Skin of body (tissue), 2 donors: ENCODE data around the gene IFITM1. TPM values are rescaled to one million over a fixed set of nuclear protein-coding genes. Genes with fewer than 3 reads are reported as not detected.
"Not testable (repeated sequence)": the region's sequence is repeated elsewhere in the genome, so short reads cannot be mapped to it uniquely, and the experiment has no call there.

ENCODE experiments used
- DNase-seq: peaks from one replicate; lab custom pipeline; 2025; lab: John Stamatoyannopoulos, UW
- total RNA-seq: library from RNA; depleted of rRNA; stranded (reverse); fragments of >200 nt; gene quantifications from one replicate; pipeline ENCODE4 v1.2.3, GENCODE V29; 2014

Gene IFITM1
- total RNA-seq, result 17.0 TPM

DNA sequence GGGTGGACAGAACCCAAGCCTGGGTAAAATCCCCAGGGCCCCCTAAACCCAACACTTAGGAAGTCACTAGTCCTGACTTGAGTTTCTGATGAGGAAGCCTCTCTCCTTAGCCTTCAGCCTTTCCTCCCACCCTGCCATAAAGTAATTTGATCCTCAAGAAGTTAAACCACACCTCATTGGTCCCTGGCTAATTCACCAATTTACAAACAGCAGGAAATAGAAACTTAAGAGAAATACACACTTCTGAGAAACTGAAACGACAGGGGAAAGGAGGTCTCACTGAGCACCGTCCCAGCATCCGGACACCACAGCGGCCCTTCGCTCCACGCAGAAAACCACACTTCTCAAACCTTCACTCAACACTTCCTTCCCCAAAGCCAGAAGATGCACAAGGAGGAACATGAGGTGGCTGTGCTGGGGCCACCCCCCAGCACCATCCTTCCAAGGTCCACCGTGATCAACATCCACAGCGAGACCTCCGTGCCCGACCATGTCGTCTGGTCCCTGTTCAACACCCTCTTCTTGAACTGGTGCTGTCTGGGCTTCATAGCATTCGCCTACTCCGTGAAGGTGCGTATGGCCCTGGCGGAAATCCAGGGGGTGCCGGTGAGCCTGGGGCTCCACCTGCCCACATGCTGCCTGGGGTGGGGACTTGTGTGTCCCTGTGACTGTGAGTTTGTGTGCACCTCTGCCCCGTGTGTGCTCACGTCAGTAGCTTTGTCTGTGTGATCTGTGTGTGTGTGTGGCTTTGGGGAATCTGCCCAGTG, at the start of gene IFITM1:
TSS of gene IFITM1 (plus strand) at position 254 of the 767 bp plus-strand sequence. CDS start at position 385, 131 bp downstream.
- peak; percentile 86 for DNase-seq

DNA sequence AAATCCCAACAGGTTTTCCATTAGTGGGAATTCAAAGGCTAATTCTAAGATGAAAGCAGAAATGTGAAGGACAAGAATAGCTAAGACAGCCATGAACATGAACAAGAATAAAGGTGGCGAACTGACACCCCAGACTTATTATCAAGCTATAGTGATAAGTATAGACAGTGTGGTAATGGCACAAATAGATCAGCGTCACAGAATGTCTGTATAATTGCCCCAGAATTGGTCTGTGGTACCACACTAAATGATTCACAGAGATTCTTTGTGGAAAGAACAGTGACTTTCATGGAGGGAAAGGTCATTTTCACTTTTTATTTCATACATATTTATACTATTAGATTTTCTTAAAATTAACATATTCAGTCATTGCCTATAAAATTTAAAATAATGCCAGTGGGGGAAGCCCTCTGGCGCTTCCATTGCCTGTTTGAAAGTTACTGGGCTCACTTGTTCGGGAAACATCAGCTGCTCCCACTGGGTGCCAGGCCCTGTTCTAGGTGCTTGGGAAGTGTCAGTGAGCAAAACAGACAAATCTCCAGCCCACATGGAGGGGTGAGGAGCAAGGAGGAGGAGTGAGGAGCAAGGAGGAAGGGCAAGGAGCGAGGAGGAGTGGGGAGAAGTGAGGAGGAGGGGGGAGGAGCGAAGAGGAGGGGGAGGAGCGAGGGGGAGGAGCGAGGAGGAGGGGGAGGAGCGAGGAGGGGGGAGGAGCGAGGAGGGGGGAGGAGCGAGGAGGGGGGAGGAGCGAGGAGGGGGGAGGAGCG, 47.0 kb upstream of the IFITM1 start:
- DNase-seq, result no peak

DNA sequence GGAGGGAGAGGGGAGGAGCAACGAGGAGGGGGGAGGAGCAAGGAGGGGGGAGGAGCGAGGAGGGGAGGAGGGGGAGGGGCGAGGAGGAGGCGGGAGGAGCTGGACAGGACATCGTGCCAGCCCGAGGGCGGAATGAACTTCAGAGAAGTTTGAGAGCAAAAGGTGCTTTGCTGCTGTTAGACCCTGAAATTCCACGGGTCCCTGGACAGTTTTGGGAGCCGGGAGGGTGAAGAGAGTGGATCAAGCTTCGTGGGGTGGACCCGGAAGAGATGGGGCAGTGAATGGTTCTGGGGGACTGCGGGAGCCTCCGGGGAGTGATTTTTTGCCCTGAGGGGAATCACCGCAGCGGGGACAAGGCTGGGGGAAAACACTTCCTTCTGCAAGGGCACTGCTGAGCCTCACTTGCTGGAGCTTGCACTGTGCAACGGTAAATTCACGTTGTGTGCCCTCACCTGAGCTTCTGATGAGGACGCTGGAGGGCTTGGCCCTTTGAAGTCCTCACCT, 46.3 kb upstream of the IFITM1 start:
- no peak for DNase-seq

DNA sequence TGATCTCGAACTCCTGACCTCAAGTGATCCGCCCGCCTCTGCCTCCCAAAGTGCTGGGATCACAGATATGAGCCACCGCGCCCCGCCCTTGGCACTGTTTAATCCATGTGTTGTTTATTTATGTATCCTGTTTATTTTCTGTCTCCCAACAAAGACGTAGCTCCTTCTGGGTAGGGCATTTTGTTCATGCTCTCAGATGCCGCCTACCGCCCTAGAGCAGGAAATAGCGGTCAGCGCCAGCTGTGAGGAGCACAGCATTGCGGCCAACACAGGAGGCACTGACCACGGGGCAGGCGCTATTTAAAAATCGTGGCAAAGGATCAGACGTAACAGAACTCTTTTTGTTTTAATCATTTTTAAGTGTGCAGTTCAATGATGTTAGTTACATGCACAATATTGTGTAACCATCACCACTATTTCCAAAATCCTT, 45.1 kb upstream of the IFITM1 start:
- DNase-seq, result not testable (repeated sequence)

DNA sequence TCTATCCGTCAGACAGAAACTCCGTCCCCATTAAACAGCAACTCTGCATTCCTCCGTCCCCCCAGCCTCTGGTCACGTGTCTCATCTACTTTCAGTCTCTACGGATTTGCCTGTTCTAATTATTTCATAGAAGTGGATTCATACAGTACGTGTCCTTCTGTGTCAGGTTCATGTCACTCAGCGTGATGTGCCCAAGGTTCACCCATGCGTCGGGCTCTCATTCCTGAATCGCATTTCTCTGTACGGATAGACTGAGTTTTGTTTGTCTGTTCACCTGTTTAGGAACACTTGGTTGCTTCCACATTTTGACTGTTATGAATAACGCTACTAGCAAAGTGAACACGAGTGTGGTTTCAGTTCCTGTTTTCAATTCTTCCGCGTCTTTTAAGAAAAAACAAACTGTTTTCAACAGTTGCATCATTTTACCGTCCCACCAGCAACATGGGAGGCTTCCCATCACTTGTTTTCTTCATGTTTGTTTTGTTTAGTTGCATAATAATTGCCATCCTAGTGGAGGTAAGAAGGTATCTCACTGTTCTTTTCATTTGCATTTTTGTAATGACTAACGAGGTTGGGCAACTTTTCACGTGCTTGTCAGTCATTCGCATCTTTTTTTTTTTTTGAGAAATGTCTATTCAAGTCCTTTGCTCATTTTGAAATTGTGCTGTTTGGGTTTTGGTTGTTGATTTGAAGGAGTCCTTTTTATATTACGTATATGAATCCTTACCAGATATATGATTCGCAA, 44.5 kb upstream of the IFITM1 start:
- DNase-seq, result peak; percentile 15

DNA sequence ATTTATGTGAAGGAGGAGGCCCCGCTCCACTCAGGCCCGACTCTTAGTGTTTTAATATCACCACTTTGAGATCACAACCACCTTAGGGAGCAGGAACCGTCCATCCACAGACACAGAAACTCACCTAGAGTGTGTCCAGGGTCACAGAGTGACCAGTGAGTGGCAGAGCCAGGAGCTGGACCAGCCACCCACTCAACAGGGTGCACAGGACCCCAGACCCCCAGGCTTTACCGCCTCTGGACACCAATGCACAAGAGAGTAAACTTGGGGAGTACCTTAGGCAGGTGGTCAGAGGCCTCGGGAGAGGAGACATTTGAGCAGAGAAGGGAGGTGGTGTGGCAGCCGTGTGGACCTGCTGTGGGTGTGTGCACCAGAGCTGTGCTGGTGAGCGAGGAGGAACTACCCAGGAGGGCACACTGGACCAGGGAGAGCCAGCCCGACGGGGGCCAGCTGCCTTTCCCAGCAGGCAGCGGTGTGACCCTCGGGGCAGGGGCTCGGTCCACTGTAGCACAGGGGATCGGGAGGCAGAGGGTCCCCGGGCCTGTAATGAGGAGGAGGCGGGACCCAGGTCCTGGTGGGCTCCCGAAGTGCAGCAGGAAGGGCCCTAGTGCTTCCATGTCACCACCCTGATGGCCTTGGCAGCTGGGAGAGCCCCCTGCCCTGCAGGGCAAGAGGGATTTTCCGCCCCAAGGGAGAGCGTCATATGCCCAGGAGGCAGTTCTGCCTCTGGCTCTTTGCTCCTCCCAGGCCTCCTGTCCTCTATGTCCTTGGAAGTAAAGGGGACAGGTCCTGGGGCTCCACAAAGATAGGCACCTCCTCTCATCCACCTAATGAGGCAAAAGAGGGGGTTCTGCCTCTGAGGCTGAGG, 43.2 kb upstream of the IFITM1 start:
- DNase-seq, result no peak

DNA sequence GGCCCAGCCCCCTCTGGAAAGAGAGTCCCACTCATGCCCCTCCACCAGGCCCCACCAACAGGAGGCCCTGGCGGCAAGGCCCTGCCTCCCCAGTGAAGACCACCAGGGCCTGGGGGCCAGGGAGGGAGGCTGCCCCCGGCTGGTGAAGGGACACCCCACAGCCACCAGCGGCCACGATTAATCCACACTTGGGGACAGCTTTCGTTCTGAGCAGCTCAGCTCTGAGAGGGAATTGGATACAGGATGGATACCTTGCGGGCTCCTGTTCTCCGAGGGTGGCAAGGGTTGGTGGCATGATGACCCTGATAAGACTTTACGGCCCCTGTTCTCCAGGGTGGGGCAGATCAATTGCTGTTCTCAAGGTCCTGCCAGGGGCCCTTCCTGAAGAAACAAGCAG, 42.5 kb upstream of the IFITM1 start:
- DNase-seq, result no peak

DNA sequence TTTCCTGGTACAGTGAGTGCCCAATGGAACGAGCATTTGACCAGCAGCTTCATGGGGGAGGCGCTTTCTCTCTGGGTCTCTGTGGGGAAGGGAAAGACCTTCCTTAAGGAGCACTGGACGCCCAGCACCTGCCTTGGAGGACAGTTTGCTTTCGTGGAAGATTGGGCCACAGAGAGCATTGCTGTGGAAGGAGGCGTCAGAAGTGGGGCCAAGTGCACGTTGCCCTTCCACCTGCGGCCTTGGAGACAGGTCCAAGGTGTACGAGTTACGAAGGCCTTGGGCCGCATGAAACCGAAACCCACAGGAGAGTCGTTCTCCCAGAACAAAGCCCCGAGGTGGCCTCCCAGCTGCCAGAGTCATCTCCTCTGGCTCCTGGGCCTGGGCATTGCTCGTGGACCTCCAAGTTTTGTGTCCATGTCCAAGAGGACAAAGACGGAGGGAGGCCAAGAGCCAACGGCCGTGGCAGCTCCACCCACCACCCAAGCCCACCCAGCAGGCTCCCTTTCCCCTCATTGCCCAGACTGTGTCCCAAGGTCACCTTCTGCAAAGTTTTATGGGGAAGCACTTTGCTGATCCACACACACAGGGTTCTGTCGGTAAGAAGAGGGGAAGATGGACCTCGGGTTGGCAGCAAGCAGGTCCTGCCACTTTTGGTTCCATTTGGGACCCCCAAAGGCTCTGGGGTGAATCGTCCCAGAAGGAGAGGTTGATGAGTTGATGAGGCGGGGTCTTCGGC, 41.5 kb upstream of the IFITM1 start:
- no peak for DNase-seq

DNA sequence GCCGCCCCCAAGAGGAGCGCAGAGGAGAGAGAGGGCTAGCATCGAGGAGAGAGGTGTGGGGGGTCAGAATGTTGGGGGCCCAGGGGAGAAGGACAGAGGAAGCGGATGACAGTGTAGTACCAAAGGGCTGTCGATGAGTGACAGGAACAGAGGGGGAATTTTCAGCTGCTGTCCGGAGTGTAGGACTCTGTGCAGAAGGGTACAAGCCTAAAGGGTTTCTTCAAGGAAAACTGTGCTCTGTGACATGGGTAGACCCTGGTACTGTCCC, 41.0 kb upstream of the IFITM1 start:
- no peak for DNase-seq

DNA sequence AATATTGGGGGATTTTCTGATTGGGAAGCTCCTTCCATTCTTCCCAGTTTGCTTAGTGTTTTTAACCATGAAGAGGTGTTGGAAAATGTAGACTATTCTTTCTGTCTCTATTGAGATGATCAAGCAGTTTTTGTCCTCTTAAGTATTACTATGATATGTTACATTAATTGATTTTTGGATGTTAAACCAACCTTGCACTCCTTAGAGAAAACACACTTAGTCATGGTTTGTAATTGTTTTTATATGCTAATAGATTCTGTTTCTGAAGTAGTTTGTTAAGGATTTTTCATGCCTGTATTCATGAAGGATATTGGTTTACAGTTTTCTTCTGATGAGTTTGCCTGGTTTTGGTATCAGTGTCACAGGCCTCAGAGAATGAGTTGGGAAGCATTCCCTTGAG, 37.6 kb upstream of the IFITM1 start:
- DNase-seq, result no peak

DNA sequence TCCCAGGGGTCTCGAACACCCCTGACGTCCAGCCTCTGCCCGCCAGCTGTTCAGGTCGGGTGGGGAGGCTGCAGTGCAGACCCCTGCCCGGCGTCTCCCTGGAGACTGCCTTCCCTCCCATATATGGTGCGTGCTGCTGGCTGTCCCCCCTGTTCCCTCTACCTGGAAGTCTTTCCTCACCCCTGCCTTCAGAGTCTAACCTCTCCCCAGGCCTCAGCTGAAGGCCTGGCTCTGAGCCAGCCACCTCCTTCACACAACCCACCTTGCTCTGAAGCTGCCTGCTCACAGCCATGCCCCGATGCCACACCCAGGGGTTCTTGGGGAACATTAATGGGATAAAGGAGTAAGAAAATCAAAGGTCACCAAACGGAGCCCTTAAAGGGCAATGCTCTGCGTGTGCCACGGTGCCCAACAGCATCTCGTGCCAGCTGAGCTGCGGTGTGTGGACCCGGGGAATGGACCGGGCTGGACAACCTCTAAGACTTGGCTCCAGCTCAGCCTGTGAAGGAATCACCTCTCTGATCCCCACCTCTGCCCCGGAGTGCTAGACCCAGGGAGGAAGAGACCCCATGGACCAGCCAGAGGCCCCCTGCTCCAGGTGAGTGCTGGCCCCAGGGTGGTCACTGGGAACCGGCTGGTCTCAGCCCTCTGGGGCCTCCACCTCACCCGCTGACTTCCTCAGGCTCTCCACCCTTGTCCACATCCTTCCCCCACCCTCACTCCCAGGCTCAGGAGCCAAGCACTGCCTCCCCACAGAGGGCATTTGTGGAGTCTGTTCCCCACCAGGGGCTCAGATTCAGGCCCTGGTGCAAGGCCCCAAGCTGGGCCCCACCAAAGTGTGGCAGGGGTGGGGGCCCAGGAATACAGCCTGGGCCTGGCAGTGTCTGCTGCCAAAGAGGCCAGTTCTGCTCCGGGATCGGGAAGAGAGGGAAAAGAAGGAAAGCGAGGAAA, 35.6 kb upstream of the IFITM1 start, which contains the start of gene NLRP6:
TSS of gene NLRP6 (plus strand) at position 407 of the 951 bp plus-strand sequence. CDS start at position 570, 163 bp downstream.
- no peak for DNase-seq

DNA sequence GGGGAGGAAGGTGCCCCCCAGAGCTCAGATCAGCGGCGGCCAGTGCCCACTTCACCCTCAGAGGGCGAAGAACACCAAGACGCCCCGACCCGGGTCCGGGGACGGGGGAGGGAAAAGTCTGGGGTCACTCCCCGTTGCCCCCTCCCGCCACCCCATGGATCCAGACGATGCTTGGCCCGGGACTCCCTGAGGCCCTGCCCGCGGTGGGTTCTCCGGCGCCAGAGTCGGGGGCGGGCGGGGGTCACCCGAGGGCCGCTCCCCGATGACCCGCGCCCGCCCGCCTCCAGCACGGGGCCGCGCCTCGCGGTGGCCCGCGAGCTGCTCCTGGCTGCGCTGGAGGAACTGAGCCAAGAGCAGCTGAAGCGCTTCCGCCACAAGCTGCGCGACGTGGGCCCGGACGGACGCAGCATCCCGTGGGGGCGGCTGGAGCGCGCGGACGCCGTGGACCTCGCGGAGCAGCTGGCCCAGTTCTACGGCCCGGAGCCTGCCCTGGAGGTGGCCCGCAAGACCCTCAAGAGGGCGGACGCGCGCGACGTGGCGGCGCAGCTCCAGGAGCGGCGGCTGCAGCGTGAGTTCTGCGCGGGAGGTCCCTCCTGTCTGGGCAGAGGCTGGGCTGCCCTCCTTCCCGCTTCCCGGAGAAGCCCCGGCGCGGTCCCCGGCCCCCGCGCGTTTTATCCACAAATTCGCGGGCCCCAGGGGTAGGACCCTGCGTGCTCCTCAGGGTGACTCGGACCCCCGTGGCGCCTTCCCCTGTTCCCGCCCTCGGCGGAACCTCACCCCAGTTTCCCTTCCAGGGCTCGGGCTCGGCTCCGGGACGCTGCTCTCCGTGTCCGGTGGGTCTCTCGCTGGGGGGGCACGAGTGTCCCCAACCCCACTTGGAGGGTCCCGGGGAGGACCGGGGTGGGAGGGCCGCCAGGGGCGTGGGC, 34.5 kb upstream of the IFITM1 start:
- no peak for DNase-seq

DNA sequence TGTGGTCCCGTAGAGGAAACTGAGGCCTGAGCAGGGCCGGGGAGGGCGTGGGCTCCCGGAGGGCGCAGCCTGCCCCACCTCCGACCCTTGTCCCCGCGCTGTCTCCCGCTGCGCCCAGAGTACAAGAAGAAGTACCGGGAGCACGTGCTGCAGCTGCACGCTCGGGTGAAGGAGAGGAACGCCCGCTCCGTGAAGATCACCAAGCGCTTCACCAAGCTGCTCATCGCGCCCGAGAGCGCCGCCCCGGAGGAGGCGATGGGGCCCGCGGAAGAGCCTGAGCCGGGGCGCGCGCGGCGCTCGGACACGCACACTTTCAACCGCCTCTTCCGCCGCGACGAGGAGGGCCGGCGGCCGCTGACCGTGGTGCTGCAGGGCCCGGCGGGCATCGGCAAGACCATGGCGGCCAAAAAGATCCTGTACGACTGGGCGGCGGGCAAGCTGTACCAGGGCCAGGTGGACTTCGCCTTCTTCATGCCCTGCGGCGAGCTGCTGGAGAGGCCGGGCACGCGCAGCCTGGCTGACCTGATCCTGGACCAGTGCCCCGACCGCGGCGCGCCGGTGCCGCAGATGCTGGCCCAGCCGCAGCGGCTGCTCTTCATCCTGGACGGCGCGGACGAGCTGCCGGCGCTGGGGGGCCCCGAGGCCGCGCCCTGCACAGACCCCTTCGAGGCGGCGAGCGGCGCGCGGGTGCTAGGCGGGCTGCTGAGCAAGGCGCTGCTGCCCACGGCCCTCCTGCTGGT, 33.7 kb upstream of the IFITM1 start:
- DNase-seq, result no peak

DNA sequence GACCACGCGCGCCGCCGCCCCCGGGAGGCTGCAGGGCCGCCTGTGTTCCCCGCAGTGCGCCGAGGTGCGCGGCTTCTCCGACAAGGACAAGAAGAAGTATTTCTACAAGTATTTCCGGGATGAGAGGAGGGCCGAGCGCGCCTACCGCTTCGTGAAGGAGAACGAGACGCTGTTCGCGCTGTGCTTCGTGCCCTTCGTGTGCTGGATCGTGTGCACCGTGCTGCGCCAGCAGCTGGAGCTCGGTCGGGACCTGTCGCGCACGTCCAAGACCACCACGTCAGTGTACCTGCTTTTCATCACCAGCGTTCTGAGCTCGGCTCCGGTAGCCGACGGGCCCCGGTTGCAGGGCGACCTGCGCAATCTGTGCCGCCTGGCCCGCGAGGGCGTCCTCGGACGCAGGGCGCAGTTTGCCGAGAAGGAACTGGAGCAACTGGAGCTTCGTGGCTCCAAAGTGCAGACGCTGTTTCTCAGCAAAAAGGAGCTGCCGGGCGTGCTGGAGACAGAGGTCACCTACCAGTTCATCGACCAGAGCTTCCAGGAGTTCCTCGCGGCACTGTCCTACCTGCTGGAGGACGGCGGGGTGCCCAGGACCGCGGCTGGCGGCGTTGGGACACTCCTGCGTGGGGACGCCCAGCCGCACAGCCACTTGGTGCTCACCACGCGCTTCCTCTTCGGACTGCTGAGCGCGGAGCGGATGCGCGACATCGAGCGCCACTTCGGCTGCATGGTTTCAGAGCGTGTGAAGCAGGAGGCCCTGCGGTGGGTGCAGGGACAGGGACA, 32.9 kb upstream of the IFITM1 start:
- no peak for DNase-seq

DNA sequence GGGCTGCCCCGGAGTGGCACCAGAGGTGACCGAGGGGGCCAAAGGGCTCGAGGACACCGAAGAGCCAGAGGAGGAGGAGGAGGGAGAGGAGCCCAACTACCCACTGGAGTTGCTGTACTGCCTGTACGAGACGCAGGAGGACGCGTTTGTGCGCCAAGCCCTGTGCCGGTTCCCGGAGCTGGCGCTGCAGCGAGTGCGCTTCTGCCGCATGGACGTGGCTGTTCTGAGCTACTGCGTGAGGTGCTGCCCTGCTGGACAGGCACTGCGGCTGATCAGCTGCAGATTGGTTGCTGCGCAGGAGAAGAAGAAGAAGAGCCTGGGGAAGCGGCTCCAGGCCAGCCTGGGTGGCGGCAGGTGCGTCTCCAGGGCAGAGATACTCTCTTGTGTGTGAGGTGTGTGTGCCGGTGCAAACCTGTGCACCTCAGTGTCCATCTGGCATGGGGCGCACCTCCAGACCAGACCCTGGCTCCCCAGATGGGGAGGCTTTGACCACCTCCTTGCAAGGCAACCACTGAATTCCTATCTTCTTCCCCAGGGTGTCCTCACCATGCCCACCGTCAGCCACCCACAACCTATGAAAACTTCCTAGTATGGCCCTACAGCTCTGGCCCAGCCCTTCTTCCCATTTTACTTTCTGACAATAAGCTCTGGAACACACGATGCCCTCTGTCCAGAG, 32.2 kb upstream of the IFITM1 start:
- no peak for DNase-seq

DNA sequence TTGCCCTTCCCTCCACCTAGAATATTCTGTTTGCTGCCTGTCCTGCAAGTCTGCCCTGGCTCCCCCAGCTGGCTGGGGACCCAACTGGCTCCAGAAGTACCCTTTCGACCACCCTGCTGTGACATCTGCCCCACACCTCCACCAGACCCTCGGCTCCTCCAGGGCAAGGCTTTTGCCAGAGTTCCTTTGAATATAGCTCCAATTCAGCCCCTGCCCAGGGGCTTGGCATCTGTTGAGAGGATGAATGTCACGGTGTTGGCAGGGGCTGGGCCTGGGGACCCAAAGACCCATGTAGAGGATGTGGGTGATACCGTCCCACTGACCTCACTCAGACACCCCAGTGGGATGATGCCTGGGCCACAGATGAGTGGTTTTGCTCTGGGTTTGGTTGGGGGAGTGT, 31.7 kb upstream of the IFITM1 start:
- no peak for DNase-seq
